PC-9 (cell line): ENCODE data around the gene SIK3. TPM values are rescaled to one million over a fixed set of nuclear protein-coding genes. Genes with fewer than 3 reads are reported as not detected.

Experiments used
- BruUV-seq: library from RNA; stranded (reverse); fragments of 400-500 nt; replicated peaks from 2 replicates; lab custom pipeline; 2021; lab: Mats Ljungman, UMichigan
- CTCF ChIA-PET: fragments of 300-600 bp; sonication (Branson Sonifier 250); formaldehyde crosslinking; loops from one replicate; lab custom pipeline; 2022; ENCODE audit warnings: antibody characterized with exemption; lab: Charles Lee
- POLR2A ChIA-PET: fragments of 300-600 bp; sonication (Branson Sonifier 250); formaldehyde crosslinking; loops from one replicate; lab custom pipeline; 2022; ENCODE audit warnings: antibody characterized with exemption; ENCODE audit not compliant: unreplicated experiment; lab: Charles Lee
- DNase-seq, 2 experiments: peaks; one replicate each; pipeline versions ENCODE4 v3.0.0 to v3.0.0-alpha.2; 2015 to 2022; ENCODE audit warnings: mixed read lengths in 1 of 2
- H2AFZ ChIP-seq: fragments of 200-600 bp; sonication (generic); 2 replicates; pipeline ENCODE4 v1.8.1; 2017; ENCODE audit warnings: antibody characterized with exemption
- H3F3A ChIP-seq: fragments of 200-600 bp; sonication (generic); 2 replicates; pipeline ENCODE4 v1.8.1; 2017; ENCODE audit warnings: antibody characterized with exemption, mild to moderate bottlenecking, low read depth; ENCODE audit not compliant: insufficient read depth
- H3K27ac ChIP-seq: fragments of 200-600 bp; sonication (generic); 2 replicates; pipeline ENCODE4 v1.6.1; 2016; ENCODE audit warnings: mixed run types
- H3K27me3 ChIP-seq: fragments of 200-600 bp; sonication (generic); 2 replicates; pipeline ENCODE4 v1.6.1; 2016; ENCODE audit warnings: low read depth, mixed run types; ENCODE audit not compliant: insufficient read depth
- H3K36me3 ChIP-seq: fragments of 200-600 bp; sonication (generic); 2 replicates; pipeline ENCODE4 v1.6.1; 2016; ENCODE audit warnings: low read depth, mixed run types
- H3K4me1 ChIP-seq: fragments of 200-600 bp; sonication (generic); replicated peaks from 2 replicates; pipeline ENCODE4 v1.6.1; 2016; ENCODE audit warnings: mixed run types; ENCODE audit not compliant: insufficient read depth
- H3K4me2 ChIP-seq: fragments of 200-600 bp; sonication (generic); 2 replicates; pipeline ENCODE4 v1.6.1; 2017; ENCODE audit warnings: mixed run types
- H3K4me3 ChIP-seq: fragments of 200-600 bp; sonication (generic); 2 replicates; pipeline ENCODE4 v1.6.1; 2016; ENCODE audit warnings: mixed run types
- H3K79me2 ChIP-seq: fragments of 200-600 bp; sonication (generic); 2 replicates; pipeline ENCODE4 v1.6.1; 2017; ENCODE audit warnings: low read depth, mixed run types
- H3K9me2 ChIP-seq: fragments of 200-600 bp; sonication (generic); 2 replicates; pipeline ENCODE4 v1.8.1; 2017; ENCODE audit warnings: mild to moderate bottlenecking; ENCODE audit not compliant: insufficient read depth
- H3K9me3 ChIP-seq: fragments of 200-600 bp; sonication (generic); 2 replicates; pipeline ENCODE4 v1.8.1; 2016; ENCODE audit warnings: low read depth; ENCODE audit not compliant: insufficient read depth
- H4K20me1 ChIP-seq: fragments of 200-600 bp; sonication (generic); 2 replicates; pipeline ENCODE4 v1.8.1; 2017; ENCODE audit not compliant: insufficient read depth
- CTCF ChIP-seq: fragments of 200-600 bp; sonication (generic); conservative IDR thresholded peaks from 2 replicates; pipeline ENCODE4 v1.6.1; 2017; ENCODE audit warnings: mixed run types, antibody characterized with exemption, mild to moderate bottlenecking, moderate library complexity
- EZH2 ChIP-seq: fragments of 200-600 bp; sonication (generic); IDR thresholded peaks from 2 replicates; pipeline ENCODE4 v1.8.0; 2017; ENCODE audit warnings: antibody characterized with exemption, low read depth
- intact Hi-C: fragments of 100-400 bp; cut with micrococcal nuclease; formaldehyde crosslinking; loops from one replicate; pipeline ENCODE4 v1.10.0; 2022; ENCODE audit not compliant: unreplicated experiment
- total RNA-seq: library from RNA; stranded (reverse); gene quantifications from 2 replicates; pipeline ENCODE4 v1.2.3, GENCODE V29; 2021

SIK3 gene
- total RNA-seq, 1 experiment from 2014 or later, result 30.2 TPM

GRCh38 chr11:116901211-116901610 lies 197.0 kb downstream of the SIK3 start:
- CTCF ChIA-PET, result no interaction called here
- Histone ChIP-seq H4K20me1 (no peaks in the 10 kb centered on the region), H3K9me3 (no peaks in the 10 kb centered on the region), H3K4me1 (no peaks in the 10 kb centered on the region), H3K9me2 (no peaks in the 10 kb centered on the region), H3K27ac (no peak overlapping the region), H3K36me3 (no peaks in the 10 kb centered on the region; the same call in 1 of the 2 replicates), H3K79me2 (no peaks in the 10 kb centered on the region), H3K27me3 (no peaks in the 10 kb centered on the region), H3K4me3 (no peak overlapping the region), H3F3A (no peaks in the 10 kb centered on the region), H3K4me2 (no peak overlapping the region), H2AFZ (no peak overlapping the region)
- POLR2A ChIA-PET, result no interaction called here
- no peak for DNase-seq
- TF ChIP-seq EZH2 (no peak), CTCF (no peak)
- BruUV-seq, result no TSS peak
- intact Hi-C loops, result no loop called here

- intact Hi-C loops, result no loop called here
- Histone ChIP-seq H3K4me1 (no peaks in the 10 kb centered on the region), H3K9me2 (no peaks in the 10 kb centered on the region), H3K36me3 (no peaks in the 10 kb centered on the region; the same call in 1 of the 2 replicates), H4K20me1 (no peaks in the 10 kb centered on the region), H3K9me3 (no peaks in the 10 kb centered on the region), H2AFZ (no peak overlapping the region), H3K27me3 (no peaks in the 10 kb centered on the region), H3K4me2 (no peak overlapping the region), H3K27ac (no peak overlapping the region), H3K79me2 (no peaks in the 10 kb centered on the region), H3K4me3 (no peak overlapping the region), H3F3A (no peaks in the 10 kb centered on the region)
- no peak for TF ChIP-seq CTCF
- no peak for TF ChIP-seq EZH2
- DNase-seq, result no peak
- CTCF ChIA-PET, result no interaction called here
- POLR2A ChIA-PET, result no interaction called here
- no TSS peak for BruUV-seq
Measured at GRCh38 chr11:116896211-116896610, 202.0 kb downstream of the SIK3 start.

DNA sequence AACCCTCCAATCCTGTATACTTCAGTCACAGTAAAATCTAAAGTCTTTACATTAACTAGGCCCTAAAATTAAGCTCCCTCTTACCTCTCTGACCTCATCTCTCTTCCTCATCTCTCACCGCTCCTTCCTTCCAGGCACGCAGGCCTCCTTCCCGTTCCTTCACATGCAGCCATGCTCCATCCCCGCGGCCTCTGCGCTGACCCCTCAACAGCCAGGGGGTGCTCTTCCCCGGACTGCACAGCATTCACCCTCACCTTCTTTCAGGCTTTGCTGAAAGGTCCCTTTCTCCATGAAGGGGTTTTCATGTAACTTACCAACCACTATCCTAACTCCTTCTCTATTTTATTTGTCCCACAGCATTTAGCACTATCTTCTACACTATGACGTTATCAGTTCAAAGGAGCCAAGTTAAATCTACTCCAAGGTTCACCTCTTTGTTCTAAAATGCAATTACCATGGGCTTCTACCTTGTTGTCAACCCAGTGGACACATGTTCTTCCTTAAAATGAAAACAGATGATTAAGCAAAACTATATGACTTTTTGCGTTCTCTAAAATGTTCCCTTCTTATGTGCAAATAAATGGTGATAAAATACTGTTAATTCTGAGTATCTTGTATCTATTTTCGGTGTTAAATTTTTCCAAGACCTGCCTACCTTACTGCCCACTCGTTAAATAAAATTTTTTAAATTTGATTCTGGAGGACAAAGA lies 203.0 kb downstream of the SIK3 start:
- intact Hi-C loops, result no loop called here
- Histone ChIP-seq H4K20me1 (no peaks in the 10 kb centered on the region), H3K36me3 (no peaks in the 10 kb centered on the region; the same call in 1 of the 2 replicates)

More for the DNA sequence above, 203.0 kb downstream of the SIK3 start:
- Histone ChIP-seq H3K9me3 (no peaks in the 10 kb centered on the region), H3K27ac (no peak overlapping the region), H3K4me2 (no peak overlapping the region), H3K4me1 (no peaks in the 10 kb centered on the region), H3F3A (no peaks in the 10 kb centered on the region), H3K27me3 (no peaks in the 10 kb centered on the region), H3K4me3 (no peak overlapping the region), H3K79me2 (no peaks in the 10 kb centered on the region), H3K9me2 (no peaks in the 10 kb centered on the region), H2AFZ (no peak overlapping the region)
- no TSS peak for BruUV-seq
- TF ChIP-seq CTCF (no peak), EZH2 (no peak)
- ChIA-PET CTCF (interaction anchor here (0.6 kb wide), 1 partner anchor 354 kb away, joined by 3 read pairs; no protein-coding TSS in a partner anchor), POLR2A (no interaction called here)
- DNase-seq, result no peak
